ENCODE data around the gene UBXN6. TPM values are rescaled to one million over a fixed set of nuclear protein-coding genes. Genes with fewer than 3 reads are reported as not detected.

UBXN6 gene
- total RNA-seq = 146 TPM

GRCh38 chr19:4457654-4458395 is at the start of gene UBXN6:
Gene UBXN6, minus strand, starts transcription at chr19:4457794. Its CDS starts 97 bp downstream, at chr19:4457697.

GRCh38 chr19:4472174-4472974 is 14.8 kb upstream of the UBXN6 start, which contains the start of gene HDGFL2:
Gene HDGFL2, plus strand, starts transcription at chr19:4472297. Its CDS starts 54 bp downstream, at chr19:4472351.

DNA sequence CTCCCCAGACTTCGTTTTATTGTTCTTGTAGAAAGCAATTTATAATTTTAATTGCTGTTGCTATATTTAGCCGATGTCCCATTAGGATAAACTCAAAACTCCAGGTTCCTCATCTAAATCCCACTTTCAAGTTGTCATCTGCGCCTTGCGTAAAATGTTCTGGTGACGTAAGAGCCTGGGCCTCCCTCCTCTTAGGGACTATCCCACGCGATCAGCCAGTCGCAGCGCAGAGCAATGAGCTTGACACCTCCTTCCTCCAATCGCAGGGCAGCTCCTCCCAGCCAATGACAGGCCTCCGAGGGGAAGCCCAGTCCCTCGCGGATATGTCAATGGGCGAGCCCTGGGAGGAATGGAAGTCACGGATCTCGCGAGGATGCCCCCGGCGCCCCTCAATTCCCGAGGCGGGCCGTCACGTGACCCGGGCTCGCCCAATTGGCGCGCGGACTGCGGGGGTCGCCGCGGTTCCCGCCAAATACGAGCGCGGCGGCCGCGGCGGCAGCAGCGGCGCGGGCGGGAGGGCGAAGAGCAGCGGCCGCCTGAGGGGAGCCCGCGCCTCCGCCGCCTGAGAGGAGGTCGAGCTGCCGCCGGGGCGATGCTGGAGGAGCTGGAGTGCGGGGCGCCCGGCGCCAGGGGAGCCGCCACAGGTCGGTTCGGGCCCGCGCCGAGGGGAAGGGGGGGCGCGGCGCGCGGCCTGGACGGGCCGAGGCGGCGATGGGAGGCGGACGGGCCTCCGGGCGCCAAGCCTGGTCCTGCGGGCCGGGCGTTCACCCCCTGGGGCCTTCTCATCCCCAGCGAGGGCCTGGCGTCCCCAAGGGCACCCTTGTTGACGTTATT is 55.2 kb downstream of the UBXN6 start, which contains the start of gene CHAF1A:
Gene CHAF1A, plus strand, starts transcription at position 470 of the 834 bp plus-strand sequence. Its CDS starts 123 bp downstream, at position 593.

DNA sequence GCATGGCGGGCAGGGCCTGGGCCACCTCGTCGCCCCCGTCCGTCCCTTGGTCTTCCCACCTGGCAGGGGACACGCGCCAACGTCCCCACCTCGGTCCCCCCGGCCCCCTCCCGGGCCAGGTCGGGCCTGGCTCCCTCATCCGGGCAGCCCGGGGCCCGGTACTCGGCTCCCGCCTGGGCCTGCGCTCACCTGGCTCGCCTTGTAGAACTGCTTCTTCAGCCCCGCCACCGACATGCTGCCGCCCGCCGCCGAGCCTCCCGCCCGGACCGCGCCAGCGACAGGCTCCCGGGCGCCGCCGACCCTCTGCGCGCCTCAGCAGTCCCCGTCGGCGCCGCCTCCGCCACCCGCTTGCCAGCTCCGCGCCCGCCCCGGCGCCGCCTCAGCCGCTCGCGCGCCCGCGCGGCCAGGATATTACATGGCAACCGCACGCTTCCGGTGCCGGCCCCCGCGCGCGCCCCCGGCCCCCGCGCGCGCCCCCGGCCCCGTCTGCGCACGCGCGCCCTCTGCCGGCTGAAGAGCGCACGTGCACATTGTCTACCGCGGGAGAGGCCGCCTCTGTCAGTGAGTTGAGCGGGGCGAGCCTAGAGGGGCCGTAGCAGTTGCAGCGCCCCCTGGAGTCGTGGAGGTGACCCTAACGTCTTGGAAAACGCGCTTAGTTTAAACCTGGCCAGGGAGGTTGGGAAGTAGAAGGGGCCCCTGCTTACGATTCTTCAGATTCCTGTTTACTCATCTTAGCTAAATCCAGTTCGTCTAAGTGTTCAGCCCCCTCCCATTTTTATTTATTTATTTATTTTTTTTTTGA is 57.3 kb downstream of the UBXN6 start, which contains the start of gene SH3GL1:
Gene SH3GL1, minus strand, starts transcription at position 413 of the 802 bp plus-strand sequence. Its CDS starts 179 bp downstream, at position 234.

Small RNAs within 50 kb of the gene (small RNA-seq; reads per million reads assigned to genes)
- not detected for gene MIR4746 (ENCODE audit: low replicate concordance)

Other genes with a start within 250 kb of the UBXN6 start
- gene EBI3, start 228.3 kb downstream of the UBXN6 start, total RNA-seq = 0.82 TPM
- gene YJU2, start 210.7 kb downstream of the UBXN6 start, total RNA-seq = 24.1 TPM
- gene SHD, start 178.5 kb downstream of the UBXN6 start, total RNA-seq = 5.6 TPM
- gene TMIGD2, start 155.4 kb downstream of the UBXN6 start, total RNA-seq = 0.70 TPM
- 2.9 TPM for gene FSD1, start 153.2 kb downstream of the UBXN6 start, total RNA-seq
- gene STAP2, start 119.0 kb downstream of the UBXN6 start, total RNA-seq = 22.6 TPM
- gene MPND, start 114.2 kb downstream of the UBXN6 start, total RNA-seq = 14.0 TPM
- 34.4 TPM for gene SH3GL1, start 57.2 kb downstream of the UBXN6 start, total RNA-seq
- gene CHAF1A, start 55.2 kb downstream of the UBXN6 start, total RNA-seq = 15.5 TPM
- 50.0 TPM for gene HDGFL2, start 14.5 kb upstream of the UBXN6 start, total RNA-seq
- 10.6 TPM for gene PLIN4, start 60.7 kb upstream of the UBXN6 start, total RNA-seq
- 5.8 TPM for gene PLIN5, start 77.4 kb upstream of the UBXN6 start, total RNA-seq
- gene LRG1, start 82.2 kb upstream of the UBXN6 start, total RNA-seq = 2.3 TPM
- gene SEMA6B, start 101.9 kb upstream of the UBXN6 start, total RNA-seq = 6.4 TPM
- gene TNFAIP8L1, start 181.7 kb upstream of the UBXN6 start, total RNA-seq = 15.0 TPM
- 57.6 TPM for gene MYDGF, start 212.5 kb upstream of the UBXN6 start, total RNA-seq